Embryonic facial prominence (tissue), 1 donor: ENCODE results near the gene CRB2.

Experiments
- DNase-seq: peaks from one replicate; pipeline ENCODE4 v3.0.0-alpha.2; 2016; ENCODE audit errors: extremely low spot score

Gene CRB2

GRCh38 chr9:123421186-123421585 is 65.2 kb downstream of the CRB2 start:
- no peak for DNase-seq

- DNase-seq: no peak
Measured at GRCh38 chr9:123421801-123422455, 65.9 kb downstream of the CRB2 start.

- DNase-seq: no peak
Measured at GRCh38 chr9:123422635-123423310, 66.8 kb downstream of the CRB2 start.

GRCh38 chr9:123423311-123423640 is 67.3 kb downstream of the CRB2 start:
- DNase-seq: no peak

- DNase-seq: no peak
Measured at GRCh38 chr9:123424131-123424530, 68.1 kb downstream of the CRB2 start.

GRCh38 chr9:123424552-123425225 is 68.7 kb downstream of the CRB2 start:
- no peak for DNase-seq

GRCh38 chr9:123425261-123425821 is 69.3 kb downstream of the CRB2 start:
- DNase-seq: no peak

- no peak for DNase-seq
Measured at GRCh38 chr9:123425836-123426365, 69.9 kb downstream of the CRB2 start.

- DNase-seq: no peak
Measured at GRCh38 chr9:123426406-123426805, 70.4 kb downstream of the CRB2 start.
